Mesothelial cell of epicardium (in vitro differentiated cells): ENCODE results near the gene SNX9. TPM values are rescaled to one million over a fixed set of nuclear protein-coding genes. Genes with fewer than 3 reads are reported as not detected.

Experiments
- DNase-seq, 2 experiments: peaks; one replicate each; pipeline ENCODE4 v3.0.0; 2021; ENCODE audit warnings: low spot score in 2 of 2; ENCODE audit not compliant: unreplicated experiment in 2 of 2
- H3K27ac Mint-ChIP-seq: 2 replicates; pipeline ENCODE4 v1.8.0; 2021; ENCODE audit warnings: mixed read lengths
- H3K27me3 Mint-ChIP-seq: 2 replicates; pipeline ENCODE4 v1.8.0; 2021; ENCODE audit warnings: low read depth, mixed read lengths
- H3K36me3 Mint-ChIP-seq: 2 replicates; pipeline ENCODE4 v1.8.0; 2021; ENCODE audit warnings: mixed read lengths
- H3K4me1 Mint-ChIP-seq: 2 replicates; pipeline ENCODE4 v1.8.0; 2021; ENCODE audit warnings: mixed read lengths
- H3K4me3 Mint-ChIP-seq: 2 replicates; pipeline ENCODE4 v1.8.0; 2021; ENCODE audit warnings: mild to moderate bottlenecking, moderate library complexity, mixed read lengths
- H3K9me3 Mint-ChIP-seq: 2 replicates; pipeline ENCODE4 v1.8.0; 2021; ENCODE audit warnings: mixed read lengths
- total RNA-seq: library from RNA; stranded (reverse); gene quantifications from 3 replicates; pipeline ENCODE4 v1.2.1, GENCODE V29; 2021
- TF ChIP-seq, protein P1 (sequence below): fragments of 200-600 bp; sonication (generic); IDR thresholded peaks from one replicate; pipeline ENCODE4 v1.5.0; 2021; ENCODE audit warnings: antibody characterized with exemption; ENCODE audit not compliant: unreplicated experiment

Gene SNX9
- total RNA-seq, 1 donor from 2014 or later: 23.1 TPM

DNA sequence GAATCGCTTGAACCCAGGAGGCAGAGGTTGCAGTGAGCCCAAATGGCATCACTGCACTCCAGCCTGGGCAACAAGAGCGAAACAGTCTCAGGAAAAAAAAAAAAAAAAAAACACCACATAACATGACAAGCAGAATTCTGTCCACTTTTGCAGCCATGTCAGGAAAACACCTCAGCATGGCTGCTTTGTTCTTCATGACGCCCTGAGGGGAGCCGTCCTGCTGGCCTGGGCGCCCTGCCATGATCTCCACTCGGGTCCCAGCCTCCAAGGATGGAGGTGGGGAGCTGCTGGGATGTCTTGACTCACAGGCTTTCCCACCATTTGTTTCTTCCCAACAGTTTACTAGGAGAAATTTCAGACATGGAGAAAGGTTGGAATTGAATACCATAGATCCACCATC, 42.2 kb downstream of the SNX9 start:
- no peak overlapping the region for H3K4me3 Mint-ChIP-seq
- H3K27ac Mint-ChIP-seq: no peak overlapping the region
- no peaks in the 10 kb centered on the region for H3K27me3 Mint-ChIP-seq
- no peak for DNase-seq
- peaks cover 2% of the 10 kb centered on the region for H3K36me3 Mint-ChIP-seq
- peaks cover 29% of the 10 kb centered on the region for H3K4me1 Mint-ChIP-seq
- no peaks in the 10 kb centered on the region for H3K9me3 Mint-ChIP-seq
- TF ChIP-seq, protein P1, sequence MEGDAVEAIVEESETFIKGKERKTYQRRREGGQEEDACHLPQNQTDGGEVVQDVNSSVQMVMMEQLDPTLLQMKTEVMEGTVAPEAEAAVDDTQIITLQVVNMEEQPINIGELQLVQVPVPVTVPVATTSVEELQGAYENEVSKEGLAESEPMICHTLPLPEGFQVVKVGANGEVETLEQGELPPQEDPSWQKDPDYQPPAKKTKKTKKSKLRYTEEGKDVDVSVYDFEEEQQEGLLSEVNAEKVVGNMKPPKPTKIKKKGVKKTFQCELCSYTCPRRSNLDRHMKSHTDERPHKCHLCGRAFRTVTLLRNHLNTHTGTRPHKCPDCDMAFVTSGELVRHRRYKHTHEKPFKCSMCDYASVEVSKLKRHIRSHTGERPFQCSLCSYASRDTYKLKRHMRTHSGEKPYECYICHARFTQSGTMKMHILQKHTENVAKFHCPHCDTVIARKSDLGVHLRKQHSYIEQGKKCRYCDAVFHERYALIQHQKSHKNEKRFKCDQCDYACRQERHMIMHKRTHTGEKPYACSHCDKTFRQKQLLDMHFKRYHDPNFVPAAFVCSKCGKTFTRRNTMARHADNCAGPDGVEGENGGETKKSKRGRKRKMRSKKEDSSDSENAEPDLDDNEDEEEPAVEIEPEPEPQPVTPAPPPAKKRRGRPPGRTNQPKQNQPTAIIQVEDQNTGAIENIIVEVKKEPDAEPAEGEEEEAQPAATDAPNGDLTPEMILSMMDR: no peak

DNA sequence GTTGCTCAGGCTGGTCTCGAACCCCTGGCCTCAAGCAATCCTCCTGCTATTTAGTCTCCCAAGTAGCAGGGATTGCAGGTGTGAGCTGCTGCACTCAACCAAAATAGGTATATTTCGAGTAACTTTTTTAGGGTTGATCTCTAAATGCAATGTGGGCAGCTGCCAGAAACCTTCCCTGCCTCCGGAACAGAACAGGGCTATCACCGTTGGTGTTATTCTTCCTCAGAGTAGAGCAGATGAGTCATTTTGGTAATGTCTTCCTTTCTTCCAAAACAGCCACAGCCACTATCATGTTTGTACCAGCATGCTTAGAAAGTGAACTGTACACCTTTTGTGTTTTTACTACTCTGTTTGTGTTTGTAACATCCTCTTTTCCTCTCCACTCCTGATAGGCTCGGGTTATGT, 44.1 kb downstream of the SNX9 start:
- Mint-ChIP-seq H3K9me3 (no peaks in the 10 kb centered on the region), H3K27ac (no peak overlapping the region), H3K4me3 (no peak overlapping the region), H3K36me3 (peaks cover 2% of the 10 kb centered on the region), H3K27me3 (no peaks in the 10 kb centered on the region), H3K4me1 (peaks cover 14% of the 10 kb centered on the region)
- no peak for DNase-seq
- TF ChIP-seq, protein P1: no peak

DNA sequence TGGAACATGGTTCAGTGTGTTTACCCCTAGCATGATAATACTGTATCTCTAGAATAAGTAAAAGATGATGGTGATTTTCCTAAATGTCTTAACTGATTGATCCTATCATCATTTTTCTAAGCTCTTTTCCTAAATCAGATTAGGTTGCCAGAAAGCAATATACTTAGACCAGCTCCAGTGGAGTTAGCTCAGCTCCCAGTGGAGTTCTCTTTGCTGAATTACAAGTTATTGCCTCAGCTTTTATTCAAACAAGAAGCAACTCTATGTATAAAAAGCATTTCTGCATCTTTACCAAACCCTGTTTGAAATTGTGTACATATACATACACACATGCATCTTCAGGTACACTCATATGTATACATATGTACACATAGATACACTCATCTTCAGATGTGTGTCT, 44.9 kb downstream of the SNX9 start:
- no peak for DNase-seq
- Mint-ChIP-seq H3K4me1 (peaks cover 6% of the 10 kb centered on the region), H3K27ac (no peak overlapping the region), H3K27me3 (no peaks in the 10 kb centered on the region), H3K36me3 (peaks cover 2% of the 10 kb centered on the region), H3K4me3 (no peak overlapping the region), H3K9me3 (no peaks in the 10 kb centered on the region)
- TF ChIP-seq, protein P1: no peak

DNA sequence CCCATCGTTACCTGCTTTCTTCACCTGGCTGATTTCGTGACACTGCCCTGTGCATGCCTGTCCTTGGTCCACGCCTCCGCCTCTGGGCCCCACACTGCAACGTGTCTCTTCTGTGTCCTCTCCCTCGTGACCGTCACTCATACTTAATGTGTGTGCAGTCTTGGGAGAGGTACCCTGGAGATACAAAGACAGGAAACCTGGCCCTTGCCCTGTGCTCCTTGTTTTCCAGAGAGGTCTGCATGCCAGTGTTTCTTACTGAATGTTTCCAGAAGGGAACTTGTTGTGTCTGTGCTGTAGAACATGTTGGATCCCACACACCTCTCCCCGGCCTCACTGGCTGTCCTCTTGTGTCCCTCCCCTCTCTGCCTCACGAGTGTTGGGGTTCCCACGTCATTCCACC, 45.8 kb downstream of the SNX9 start:
- Mint-ChIP-seq H3K4me3 (no peak overlapping the region), H3K36me3 (peaks cover 2% of the 10 kb centered on the region), H3K27me3 (no peaks in the 10 kb centered on the region), H3K27ac (no peak overlapping the region), H3K4me1 (no peaks in the 10 kb centered on the region), H3K9me3 (no peaks in the 10 kb centered on the region)
- DNase-seq: no peak
- TF ChIP-seq, protein P1: no peak

DNA sequence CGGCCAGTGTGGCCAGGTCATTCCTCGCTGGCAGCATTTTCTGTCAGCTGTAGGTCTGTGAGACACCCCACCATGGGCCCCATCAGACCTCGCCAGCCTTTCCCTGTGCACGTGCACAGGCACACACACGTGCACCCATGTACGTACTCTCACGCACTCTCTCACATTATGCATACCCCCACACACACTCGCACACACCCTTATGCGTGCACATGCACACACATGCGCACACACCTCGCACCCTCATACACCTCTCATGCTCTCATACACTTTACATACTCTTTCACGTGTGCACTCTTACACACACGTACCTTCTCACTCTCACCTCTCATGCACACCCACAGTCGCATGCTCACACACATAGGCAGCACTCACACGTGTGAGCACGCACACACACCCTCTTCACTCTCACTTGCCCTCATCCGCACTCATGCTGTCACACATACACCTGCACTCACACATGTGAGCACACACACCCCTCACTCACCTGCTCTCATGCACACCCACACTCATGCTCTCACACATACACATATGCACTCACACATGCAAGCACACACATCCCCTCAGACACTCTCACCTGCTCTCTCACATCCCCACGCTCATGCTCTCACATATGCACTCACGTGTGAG, 46.7 kb downstream of the SNX9 start:
- Mint-ChIP-seq H3K9me3 (no peaks in the 10 kb centered on the region), H3K4me3 (no peak overlapping the region), H3K4me1 (no peaks in the 10 kb centered on the region), H3K36me3 (peaks cover 5% of the 10 kb centered on the region), H3K27ac (no peak overlapping the region), H3K27me3 (no peaks in the 10 kb centered on the region)
- DNase-seq: no peak
- TF ChIP-seq, protein P1: no peak
